AG04449 (cell line): ENCODE results near the gene TREX2.

Experiments used
- CTCF ChIA-PET: fragments of 350-600 bp; formaldehyde crosslinking; extraction: SDS; loops from one replicate; lab custom pipeline; 2021; ENCODE audit warnings: antibody characterized with exemption; lab: Yijun Ruan, JAX
- POLR2A ChIA-PET: fragments of 400-600, 350-600 bp; formaldehyde crosslinking; extraction: SDS; loops from one replicate; lab custom pipeline; 2020; ENCODE audit warnings: antibody characterized with exemption, inconsistent platforms; lab: Yijun Ruan, JAX
- DNase-seq: peaks from one replicate; pipeline ENCODE4 v3.0.0-alpha.2; 2010; ENCODE audit warnings: low read depth, low spot score
- H3K4me3 ChIP-seq: 2 replicates; pipeline ENCODE4 v1.5.1; 2011; ENCODE audit warnings: low read depth, mild to moderate bottlenecking, control low read depth, low read length
- TF ChIP-seq, protein P1 (sequence below): IDR thresholded peaks from one replicate; pipeline ENCODE4 v1.5.1; 2011; ENCODE audit warnings: mild to moderate bottlenecking, moderate library complexity, low read length, control low read depth, inconsistent platforms; ENCODE audit not compliant: insufficient read depth; ENCODE audit errors: missing control alignments

Gene TREX2

GRCh38 chrX:153449368-153450113 lies 3.7 kb upstream of the TREX2 start:
- ChIA-PET POLR2A (no interaction called here), CTCF (interaction anchor here (1.3 kb wide), 1 partner anchor 22 kb away, joined by 4 read pairs; the partner anchor contains the start of gene HAUS7)
- H3K4me3 ChIP-seq, result no peak overlapping the region
- no peak for DNase-seq
- TF ChIP-seq, protein P1, sequence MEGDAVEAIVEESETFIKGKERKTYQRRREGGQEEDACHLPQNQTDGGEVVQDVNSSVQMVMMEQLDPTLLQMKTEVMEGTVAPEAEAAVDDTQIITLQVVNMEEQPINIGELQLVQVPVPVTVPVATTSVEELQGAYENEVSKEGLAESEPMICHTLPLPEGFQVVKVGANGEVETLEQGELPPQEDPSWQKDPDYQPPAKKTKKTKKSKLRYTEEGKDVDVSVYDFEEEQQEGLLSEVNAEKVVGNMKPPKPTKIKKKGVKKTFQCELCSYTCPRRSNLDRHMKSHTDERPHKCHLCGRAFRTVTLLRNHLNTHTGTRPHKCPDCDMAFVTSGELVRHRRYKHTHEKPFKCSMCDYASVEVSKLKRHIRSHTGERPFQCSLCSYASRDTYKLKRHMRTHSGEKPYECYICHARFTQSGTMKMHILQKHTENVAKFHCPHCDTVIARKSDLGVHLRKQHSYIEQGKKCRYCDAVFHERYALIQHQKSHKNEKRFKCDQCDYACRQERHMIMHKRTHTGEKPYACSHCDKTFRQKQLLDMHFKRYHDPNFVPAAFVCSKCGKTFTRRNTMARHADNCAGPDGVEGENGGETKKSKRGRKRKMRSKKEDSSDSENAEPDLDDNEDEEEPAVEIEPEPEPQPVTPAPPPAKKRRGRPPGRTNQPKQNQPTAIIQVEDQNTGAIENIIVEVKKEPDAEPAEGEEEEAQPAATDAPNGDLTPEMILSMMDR, result no peak

GRCh38 chrX:153448556-153449367 lies 2.9 kb upstream of the TREX2 start:
- H3K4me3 ChIP-seq, result no peak overlapping the region
- ChIA-PET CTCF (interaction anchor here (1.3 kb wide), 1 partner anchor 22 kb away, joined by 4 read pairs; the partner anchor contains the start of gene HAUS7), POLR2A (no interaction called here)
- TF ChIP-seq, protein P1, result no peak
- DNase-seq, result no peak

GRCh38 chrX:153447581-153447960 lies 1.7 kb upstream of the TREX2 start:
- CTCF ChIA-PET, result no interaction called here
- TF ChIP-seq, protein P1, result no peak
- no peak for DNase-seq
- no peak overlapping the region for H3K4me3 ChIP-seq
- POLR2A ChIA-PET, result no interaction called here

DNA sequence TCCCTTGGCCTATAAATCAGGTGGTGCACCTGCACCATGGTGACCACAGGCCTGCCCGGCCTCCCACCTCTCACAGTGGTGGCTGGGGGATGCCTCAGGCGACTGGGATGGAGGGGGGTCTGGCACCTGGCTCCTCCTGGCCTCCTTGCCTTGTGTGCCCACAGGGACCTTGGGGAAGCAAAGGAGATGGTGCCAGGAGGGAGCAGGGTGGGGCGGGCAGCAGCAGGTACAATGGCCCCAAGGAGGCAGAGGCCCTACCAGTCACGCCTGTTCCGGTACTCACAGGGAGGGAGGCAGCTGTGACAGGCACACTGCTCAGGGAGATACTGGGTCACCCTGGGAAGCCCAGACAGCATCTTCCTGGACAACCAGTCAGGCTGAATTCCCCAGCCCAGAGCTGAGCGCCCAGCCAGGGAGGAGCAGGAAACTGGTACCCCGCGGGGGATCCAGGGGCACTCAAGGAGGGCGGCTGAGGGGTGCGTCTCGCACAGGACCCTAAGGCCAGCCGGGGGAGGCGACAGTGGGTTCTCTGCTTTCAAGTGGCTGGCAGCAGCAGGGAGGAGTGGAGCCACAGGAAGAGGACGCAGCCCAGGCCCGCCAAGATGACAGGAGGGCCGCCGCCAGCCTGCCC lies 1.2 kb upstream of the TREX2 start:
- no peak for DNase-seq
- POLR2A ChIA-PET, result no interaction called here
- TF ChIP-seq, protein P1, result no peak

DNA sequence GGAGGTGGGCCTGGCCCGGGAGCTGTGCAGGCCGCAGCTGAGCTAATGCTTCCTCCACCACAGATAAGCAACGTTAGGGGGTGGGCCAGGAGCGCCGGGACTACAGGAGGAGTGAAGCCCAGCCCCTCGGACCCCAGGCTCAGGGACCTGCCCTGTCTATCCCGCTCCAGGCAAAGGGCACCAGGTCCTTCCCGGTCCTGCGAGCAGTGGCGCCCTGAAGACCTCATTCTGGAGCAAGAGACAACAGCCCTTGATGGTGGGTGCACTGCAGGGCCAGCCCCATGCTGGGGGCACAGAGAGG lies 730 bp upstream of the TREX2 start:
- no peak overlapping the region for H3K4me3 ChIP-seq
- TF ChIP-seq, protein P1, result no peak
- ChIA-PET POLR2A (no interaction called here), CTCF (no interaction called here)
- no peak for DNase-seq

More for the DNA sequence above, 1.2 kb upstream of the TREX2 start:
- CTCF ChIA-PET, result no interaction called here
- no peak overlapping the region for H3K4me3 ChIP-seq
